22Rv1 (cell line): ENCODE results near the gene NUP210L.

ENCODE experiments used
- ZFX ChIP-seq: fragments of 450-650 bp; IDR thresholded peaks from 2 replicates; pipeline ENCODE4 v1.6.1; 2017; ENCODE audit warnings: antibody characterized with exemption, borderline replicate concordance
- TF ChIP-seq, protein P1 (sequence below): fragments of 450-650 bp; IDR thresholded peaks from 2 replicates; pipeline ENCODE4 v1.5.1; 2017; ENCODE audit warnings: mild to moderate bottlenecking

DNA sequence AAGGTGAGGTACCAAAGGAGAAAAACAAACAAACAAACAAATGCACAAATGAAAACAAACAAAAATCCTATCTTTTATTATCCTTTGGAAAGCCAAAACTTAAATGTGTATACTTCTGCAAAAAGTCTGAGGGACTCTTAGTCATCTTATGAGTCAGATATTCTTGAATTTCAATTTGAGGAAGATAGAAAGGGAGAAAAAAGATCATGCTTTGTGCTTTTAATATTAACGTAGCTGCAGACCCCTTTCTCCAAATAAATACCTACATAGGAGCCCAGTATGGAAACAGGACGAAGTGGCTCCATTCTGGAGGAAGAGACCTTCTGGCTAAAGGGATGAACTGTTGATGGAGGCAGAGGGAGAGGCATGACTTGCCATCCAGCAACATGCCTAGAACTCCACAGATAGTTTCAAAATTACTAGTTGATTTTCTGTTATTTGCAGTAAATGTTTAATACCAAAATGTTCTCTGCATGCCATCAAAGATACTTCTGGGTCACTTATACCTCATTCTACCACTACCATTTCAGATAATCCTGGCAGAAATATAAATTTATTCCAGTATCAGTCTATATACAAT lies 25.4 kb downstream of the NUP210L start:
- TF ChIP-seq, protein P1, sequence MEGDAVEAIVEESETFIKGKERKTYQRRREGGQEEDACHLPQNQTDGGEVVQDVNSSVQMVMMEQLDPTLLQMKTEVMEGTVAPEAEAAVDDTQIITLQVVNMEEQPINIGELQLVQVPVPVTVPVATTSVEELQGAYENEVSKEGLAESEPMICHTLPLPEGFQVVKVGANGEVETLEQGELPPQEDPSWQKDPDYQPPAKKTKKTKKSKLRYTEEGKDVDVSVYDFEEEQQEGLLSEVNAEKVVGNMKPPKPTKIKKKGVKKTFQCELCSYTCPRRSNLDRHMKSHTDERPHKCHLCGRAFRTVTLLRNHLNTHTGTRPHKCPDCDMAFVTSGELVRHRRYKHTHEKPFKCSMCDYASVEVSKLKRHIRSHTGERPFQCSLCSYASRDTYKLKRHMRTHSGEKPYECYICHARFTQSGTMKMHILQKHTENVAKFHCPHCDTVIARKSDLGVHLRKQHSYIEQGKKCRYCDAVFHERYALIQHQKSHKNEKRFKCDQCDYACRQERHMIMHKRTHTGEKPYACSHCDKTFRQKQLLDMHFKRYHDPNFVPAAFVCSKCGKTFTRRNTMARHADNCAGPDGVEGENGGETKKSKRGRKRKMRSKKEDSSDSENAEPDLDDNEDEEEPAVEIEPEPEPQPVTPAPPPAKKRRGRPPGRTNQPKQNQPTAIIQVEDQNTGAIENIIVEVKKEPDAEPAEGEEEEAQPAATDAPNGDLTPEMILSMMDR, result no peak
- no peak for TF ChIP-seq ZFX
